K562 (cell line): ENCODE data around the gene CFAP73. TPM values are rescaled to one million over a fixed set of nuclear protein-coding genes. Genes with fewer than 3 reads are reported as not detected.

ENCODE experiments used
- ATAC-seq: fragments of 200-7000 bp; cut with Tn5 transposase; 3 replicates; pipeline ENCODE4 v1.9.1; 2020; ENCODE audit warnings: moderate library complexity
- BruUV-seq: library from RNA; stranded (reverse); fragments of 400-500 nt; replicated peaks from 2 replicates; lab custom pipeline; 2021; lab: Mats Ljungman, UMichigan
- CTCF ChIA-PET: fragments of 300-600 bp; formaldehyde crosslinking; extraction: SDS; loops from one replicate; lab custom pipeline; 2021; ENCODE audit warnings: low intra/inter-chr PET ratio; lab: Yijun Ruan, JAX
- POLR2A ChIA-PET: fragments of 300-600, 350-650 bp; sonication (Branson Sonifier 250); formaldehyde crosslinking; extraction: SDS; loops from one replicate; lab custom pipeline; 2021; ENCODE audit warnings: antibody characterized with exemption, inconsistent platforms; lab: Yijun Ruan, JAX
- DNase-seq, 4 experiments: peaks; one replicate each; pipeline versions ENCODE4 v3.0.0 to v3.0.0-alpha.2; 2011 to 2018; ENCODE audit warnings: low spot score in 3 of 4, mixed read lengths in 3 of 4; ENCODE audit errors: extremely low read depth in 1 of 4
- FAIRE-seq: peaks from 2 replicates; lab custom pipeline; 2011; peaks lifted over from hg19 to GRCh38; lab: Jason Lieb, UNC
- H2AFZ ChIP-seq: 2 replicates; pipeline ENCODE4 v1.6.0; 2011; ENCODE audit warnings: low read depth, low read length, control low read depth, inconsistent platforms
- H3K27ac ChIP-seq: fragments of 200-600 bp; 3 replicates; pipeline ENCODE4 v1.8.0; 2011; ENCODE audit warnings: low read depth, mild to moderate bottlenecking, control low read depth, inconsistent platforms, low read length, moderate library complexity, mixed read lengths; ENCODE audit errors: extremely low read depth
- H3K27me3 ChIP-seq, 2 experiments: fragments of 300-600 bp in 1 of 2; 2 replicates in 1 of 2; 3 replicates in 1 of 2; pipeline versions ENCODE4 v1.6.0 to v1.8.0; 2011; ENCODE audit warnings: inconsistent platforms in 2 of 2, low read length in 2 of 2, mild to moderate bottlenecking in 1 of 2, mixed read lengths in 1 of 2, moderate library complexity in 1 of 2; ENCODE audit not compliant: control insufficient read depth in 2 of 2, insufficient read depth in 2 of 2
- H3K36me3 ChIP-seq: fragments of 300-600 bp; 3 replicates; pipeline ENCODE4 v1.8.0; 2011; ENCODE audit warnings: mild to moderate bottlenecking, low read length, inconsistent platforms; ENCODE audit not compliant: control insufficient read depth, insufficient read depth
- H3K4me1 ChIP-seq, 2 experiments: fragments of 200-600 bp in 1 of 2; replicated peaks in 1 of 2; 2 replicates in 1 of 2; 3 replicates in 1 of 2; pipeline versions ENCODE4 v1.5.1 to v1.8.0; 2011; ENCODE audit warnings: inconsistent platforms in 2 of 2, low read length in 2 of 2, mild to moderate bottlenecking in 1 of 2, mixed read lengths in 1 of 2, moderate library complexity in 1 of 2; ENCODE audit not compliant: control insufficient read depth in 2 of 2, insufficient read depth in 2 of 2
- H3K4me2 ChIP-seq: 2 replicates; pipeline ENCODE4 v1.6.1; 2011; ENCODE audit warnings: low read length, control low read depth, inconsistent platforms, mixed read lengths; ENCODE audit not compliant: insufficient read depth
- H3K4me3 ChIP-seq: fragments of 200-600 bp; sonication (generic), shearing (Covaris generic); 2 replicates; pipeline ENCODE4 v1.5.1; 2016; ENCODE audit warnings: control low read depth, inconsistent platforms
- H3K79me2 ChIP-seq: fragments of 200-600 bp; 3 replicates; pipeline ENCODE4 v1.8.0; 2011; ENCODE audit warnings: low read length, inconsistent platforms; ENCODE audit not compliant: control insufficient read depth, insufficient read depth
- H3K9ac ChIP-seq, 2 experiments: 2 replicates each; pipeline versions ENCODE4 v1.6.0 to v1.6.1; 2011; ENCODE audit warnings: low read depth in 2 of 2, low read length in 2 of 2, control low read depth in 1 of 2, inconsistent platforms in 1 of 2, mild to moderate bottlenecking in 1 of 2, mixed read lengths in 1 of 2; ENCODE audit not compliant: insufficient read depth in 1 of 2
- H3K9me1 ChIP-seq: one replicate; pipeline ENCODE4 v1.6.0; 2011; ENCODE audit warnings: inconsistent platforms, mild to moderate bottlenecking, low read length, moderate library complexity; ENCODE audit not compliant: control insufficient read depth, insufficient read depth
- H3K9me3 ChIP-seq: replicated peaks from 2 replicates; pipeline ENCODE4 v1.5.1; 2011; ENCODE audit warnings: low read depth, low read length, inconsistent platforms; ENCODE audit not compliant: control insufficient read depth, insufficient read depth
- H4K20me1 ChIP-seq: replicated peaks from 2 replicates; pipeline ENCODE4 v1.6.1; 2011; ENCODE audit warnings: low read length, inconsistent platforms, mixed read lengths; ENCODE audit not compliant: control insufficient read depth, insufficient read depth
- ESRRB ChIP-seq: fragments of 250-450 bp; sonication (Bioruptor Pico); IDR thresholded peaks from 2 replicates; pipeline ENCODE4 v1.5.0; 2020; ENCODE audit warnings: mild to moderate bottlenecking, moderate library complexity, borderline replicate concordance
- HDAC3 ChIP-seq: fragments of 450-650 bp; IDR thresholded peaks from 2 replicates; pipeline ENCODE4 v1.6.1; 2018; ENCODE audit warnings: borderline replicate concordance, mild to moderate bottlenecking, moderate library complexity; ENCODE audit not compliant: partially characterized antibody
- TAL1 ChIP-seq: fragments of 450-650 bp; IDR thresholded peaks from 2 replicates; pipeline ENCODE4 v1.6.1; 2016; ENCODE audit warnings: mild to moderate bottlenecking
- WGBS: fragments of 100-300 bp; shearing (Covaris generic); methylation state at CpG from one replicate; pipeline ENCODE4 v1.1.6; 2016; ENCODE audit warnings: low coverage, mixed read lengths; ENCODE audit not compliant: insufficient coverage; ENCODE audit errors: missing lambda C conversion rate; 5-methylcytosine and 5-hydroxymethylcytosine counted together
- in situ Hi-C: fragments of 300-500 bp; cut with MboI; formaldehyde crosslinking; loops from 4 replicates; pipeline ENCODE4 v1.15.0; 2018; ENCODE audit warnings: inconsistent platforms, mixed read lengths
- intact Hi-C: fragments of 100-400 bp; cut with micrococcal nuclease; formaldehyde crosslinking; loops from 2 replicates; pipeline ENCODE4 v1.14.2; 2022
- polyA plus RNA-seq, 8 experiments: library from polyadenylated mRNA; depleted of rRNA in 4 of 8; stranded (reverse) in 5 of 8; unstranded in 3 of 8; fragments of >200 nt; fragmentation: Nextera tagmentation in 2 of 8; fragmentation: Illumina TruSeq in 1 of 8; extraction: Ambion mirVana in 2 of 8; extraction: Trizol in 1 of 8; gene quantifications; 2 replicates each; pipeline versions ENCODE4 v1.2.1 to v1.2.3, GENCODE V29; 2011 to 2014; ENCODE audit warnings: inconsistent platforms in 1 of 8, missing spikeins in 1 of 8
- total RNA-seq, 7 experiments: library from RNA; depleted of rRNA in 6 of 7; stranded (reverse); fragments of >200 nt in 6 of 7; fragmentation: Illumina TruSeq in 2 of 7; extraction: Trizol in 2 of 7; gene quantifications; 2 replicates each; pipeline versions ENCODE4 v1.2.1 to v1.2.3, GENCODE V29; 2011 to 2021; ENCODE audit warnings: low replicate concordance in 1 of 7
- TF ChIP-seq, protein P1 (sequence below), 3 experiments: fragments of 200-800 bp in 1 of 3; fragments of 250-450 bp in 1 of 3; fragments of 450-650 bp in 1 of 3; sonication (Bioruptor Pico) in 1 of 3; sonication (Bioruptor generic) in 1 of 3; formaldehyde crosslinking in 1 of 3; IDR thresholded peaks; 2 replicates each; pipeline versions ENCODE4 v1.6.1 to v1.8.0; 2016 to 2022; ENCODE audit warnings: mild to moderate bottlenecking in 2 of 3, missing genetic modification characterization in 2 of 3, missing compliant biosample characterization in 1 of 3, moderate library complexity in 1 of 3

CFAP73 gene
- total and polyA plus RNA-seq, 9 of the 15 experiments (the other 6 are each of a cell fraction or from before 2014, with no cell fraction given): not detected

DNA sequence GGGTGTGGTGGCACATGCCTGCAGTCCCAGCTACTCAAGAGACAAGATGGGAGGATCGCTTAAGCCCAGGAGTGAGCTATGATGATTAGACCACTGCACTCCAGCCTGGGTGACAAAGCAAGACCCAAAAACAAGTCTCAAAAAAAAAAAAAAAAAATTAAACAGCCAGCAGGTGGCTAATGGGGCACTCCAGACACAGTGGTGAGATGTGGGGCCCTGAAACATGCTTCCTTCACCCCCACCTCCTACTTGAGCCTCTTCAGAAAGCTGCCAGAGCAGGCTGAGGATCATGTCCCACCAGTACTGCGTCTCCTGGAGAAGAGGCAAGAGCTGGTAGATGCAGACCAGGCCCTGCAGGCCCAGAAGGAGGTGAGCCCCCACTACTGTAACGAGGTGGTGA lies 2.1 kb downstream of the CFAP73 start:
- POLR2A ChIA-PET: interaction anchor here (0.6 kb wide), 1 partner anchor 11 kb away, joined by 3 read pairs; no protein-coding TSS in a partner anchor
- H3K79me2 ChIP-seq: no peaks in the 10 kb centered on the region
- no peak overlapping the region for H3K27ac ChIP-seq
- DNase-seq (no peak), ATAC-seq (no peak), FAIRE-seq (no peak)
- peaks cover 5 to 25% of the 10 kb centered on the region in 2 experiments; a peak in 3 of 5 replicates for H3K4me1 ChIP-seq
- H3K36me3 ChIP-seq: no peaks in the 10 kb centered on the region
- in situ Hi-C loops: no loop called here
- CTCF ChIA-PET: no interaction called here
- H2AFZ ChIP-seq: no peak overlapping the region
- intact Hi-C loops: loop anchor here (5.0 kb wide), 1 partner anchor 159 kb away; no protein-coding TSS in a partner anchor
- no TSS peak for BruUV-seq
- TF ChIP-seq HDAC3 (no peak), ESRRB (CRISPR knock-in tag) (no peak), TAL1 (no peak)
- TF ChIP-seq, protein P1, sequence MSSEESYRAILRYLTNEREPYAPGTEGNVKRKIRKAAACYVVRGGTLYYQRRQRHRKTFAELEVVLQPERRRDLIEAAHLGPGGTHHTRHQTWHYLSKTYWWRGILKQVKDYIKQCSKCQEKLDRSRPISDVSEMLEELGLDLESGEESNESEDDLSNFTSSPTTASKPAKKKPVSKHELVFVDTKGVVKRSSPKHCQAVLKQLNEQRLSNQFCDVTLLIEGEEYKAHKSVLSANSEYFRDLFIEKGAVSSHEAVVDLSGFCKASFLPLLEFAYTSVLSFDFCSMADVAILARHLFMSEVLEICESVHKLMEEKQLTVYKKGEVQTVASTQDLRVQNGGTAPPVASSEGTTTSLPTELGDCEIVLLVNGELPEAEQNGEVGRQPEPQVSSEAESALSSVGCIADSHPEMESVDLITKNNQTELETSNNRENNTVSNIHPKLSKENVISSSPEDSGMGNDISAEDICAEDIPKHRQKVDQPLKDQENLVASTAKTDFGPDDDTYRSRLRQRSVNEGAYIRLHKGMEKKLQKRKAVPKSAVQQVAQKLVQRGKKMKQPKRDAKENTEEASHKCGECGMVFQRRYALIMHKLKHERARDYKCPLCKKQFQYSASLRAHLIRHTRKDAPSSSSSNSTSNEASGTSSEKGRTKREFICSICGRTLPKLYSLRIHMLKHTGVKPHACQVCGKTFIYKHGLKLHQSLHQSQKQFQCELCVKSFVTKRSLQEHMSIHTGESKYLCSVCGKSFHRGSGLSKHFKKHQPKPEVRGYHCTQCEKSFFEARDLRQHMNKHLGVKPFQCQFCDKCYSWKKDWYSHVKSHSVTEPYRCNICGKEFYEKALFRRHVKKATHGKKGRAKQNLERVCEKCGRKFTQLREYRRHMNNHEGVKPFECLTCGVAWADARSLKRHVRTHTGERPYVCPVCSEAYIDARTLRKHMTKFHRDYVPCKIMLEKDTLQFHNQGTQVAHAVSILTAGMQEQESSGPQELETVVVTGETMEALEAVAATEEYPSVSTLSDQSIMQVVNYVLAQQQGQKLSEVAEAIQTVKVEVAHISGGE (CRISPR knock-in tag; IDR thresholded peaks at IDR 0.05): no peak
- H3K9me3 ChIP-seq: no peaks in the 10 kb centered on the region
- no peak overlapping the region for H3K4me2 ChIP-seq
- peaks cover 3% of the 10 kb centered on the region for H3K9me1 ChIP-seq
- H4K20me1 ChIP-seq: peaks cover 8% of the 10 kb centered on the region
- peaks cover 20 to 32% of the 10 kb centered on the region in 2 experiments for H3K27me3 ChIP-seq
- no peak overlapping the region for H3K4me3 ChIP-seq
- 0% methylated on average over 3 of the region's 3 CpGs for WGBS
- no peak overlapping the region for H3K9ac ChIP-seq
